Endodermal cell (in vitro differentiated cells): Measurements from ENCODE around the gene CXorf49. TPM values are rescaled to one million over a fixed set of nuclear protein-coding genes. Genes with fewer than 3 reads are reported as not detected.
"Not testable (repeated sequence)": the region's sequence is repeated elsewhere in the genome, so short reads cannot be mapped to it uniquely, and the experiment has no call there.

Experiments used
- DNase-seq: peaks from one replicate; pipeline ENCODE4 v3.0.0-alpha.2; 2017
- H3K27ac ChIP-seq: 2 replicates; pipeline ENCODE4 v1.5.1; 2013; ENCODE audit warnings: mild to moderate bottlenecking, low read depth, low read length, moderate library complexity
- H3K27me3 ChIP-seq: 2 replicates; pipeline ENCODE4 v1.6.1; 2013; ENCODE audit warnings: mild to moderate bottlenecking, low read length, moderate library complexity; ENCODE audit not compliant: insufficient read depth, control insufficient read depth, poor library complexity, severe bottlenecking
- H3K36me3 ChIP-seq: 2 replicates; pipeline ENCODE4 v1.7.0; 2013; ENCODE audit warnings: mild to moderate bottlenecking, low read length, moderate library complexity; ENCODE audit not compliant: control insufficient read depth, insufficient read depth
- H3K4me1 ChIP-seq: one replicate; pipeline ENCODE4 v1.7.0; 2013; ENCODE audit warnings: low read length; ENCODE audit not compliant: control insufficient read depth, insufficient read depth
- H3K4me3 ChIP-seq: 2 replicates; pipeline ENCODE4 v1.5.1; 2013; ENCODE audit warnings: mild to moderate bottlenecking, low read length, moderate library complexity
- H3K9ac ChIP-seq: 2 replicates; pipeline ENCODE4 v1.6.1; 2013; ENCODE audit warnings: mild to moderate bottlenecking, low read length, moderate library complexity; ENCODE audit not compliant: poor library complexity, severe bottlenecking; ENCODE audit errors: extremely low read depth
- H3K9me3 ChIP-seq: 2 replicates; pipeline ENCODE4 v1.6.1; 2013; ENCODE audit warnings: mild to moderate bottlenecking, low read length, moderate library complexity; ENCODE audit not compliant: control insufficient read depth
- H3K27ac Mint-ChIP-seq: 2 replicates; pipeline ENCODE4 v1.8.0; 2020; ENCODE audit warnings: mixed read lengths
- H3K27me3 Mint-ChIP-seq: 2 replicates; pipeline ENCODE4 v1.8.0; 2021; ENCODE audit warnings: mild to moderate bottlenecking, mixed read lengths; ENCODE audit not compliant: insufficient read depth
- H3K36me3 Mint-ChIP-seq: 2 replicates; pipeline ENCODE4 v1.8.0; 2020; ENCODE audit warnings: low read depth, mixed read lengths
- H3K4me1 Mint-ChIP-seq: 2 replicates; pipeline ENCODE4 v1.8.0; 2020; ENCODE audit warnings: mixed read lengths
- H3K4me3 Mint-ChIP-seq: 2 replicates; pipeline ENCODE4 v1.8.0; 2020; ENCODE audit warnings: mild to moderate bottlenecking, moderate library complexity, mixed read lengths
- H3K9me3 Mint-ChIP-seq: 2 replicates; pipeline ENCODE4 v1.8.0; 2020; ENCODE audit warnings: mild to moderate bottlenecking, mixed read lengths
- CTCF ChIP-seq: fragments of 200-600 bp; sonication (generic); conservative IDR thresholded peaks from 2 replicates; pipeline ENCODE4 v1.5.0; 2021; ENCODE audit warnings: antibody characterized with exemption, mild to moderate bottlenecking
- whole genome bisulfite sequencing, 2 experiments: methylation state at CpG; one replicate each; pipeline versions ENCODE4 v1.1.5 to v1.1.7; 2013; ENCODE audit warnings: missing lambda C conversion rate in 2 of 2, mixed read lengths in 1 of 2; ENCODE audit not compliant: insufficient coverage in 1 of 2, insufficient read length in 1 of 2; 5-methylcytosine and 5-hydroxymethylcytosine counted together
- total RNA-seq, 2 donors: library from RNA; stranded (reverse); fragmentation: NEBNext Ultra II Directional in 1 of 2; extraction: Animal tissue kit (Norgen Biotek cat#: 25700) in 1 of 2; gene quantifications; 2 replicates in 1 of 2; 3 replicates in 1 of 2; pipeline ENCODE4 v1.2.1, GENCODE V29; 2021

The CXorf49 gene
- total RNA-seq, 2 donors from 2014 or later: not detected

DNA sequence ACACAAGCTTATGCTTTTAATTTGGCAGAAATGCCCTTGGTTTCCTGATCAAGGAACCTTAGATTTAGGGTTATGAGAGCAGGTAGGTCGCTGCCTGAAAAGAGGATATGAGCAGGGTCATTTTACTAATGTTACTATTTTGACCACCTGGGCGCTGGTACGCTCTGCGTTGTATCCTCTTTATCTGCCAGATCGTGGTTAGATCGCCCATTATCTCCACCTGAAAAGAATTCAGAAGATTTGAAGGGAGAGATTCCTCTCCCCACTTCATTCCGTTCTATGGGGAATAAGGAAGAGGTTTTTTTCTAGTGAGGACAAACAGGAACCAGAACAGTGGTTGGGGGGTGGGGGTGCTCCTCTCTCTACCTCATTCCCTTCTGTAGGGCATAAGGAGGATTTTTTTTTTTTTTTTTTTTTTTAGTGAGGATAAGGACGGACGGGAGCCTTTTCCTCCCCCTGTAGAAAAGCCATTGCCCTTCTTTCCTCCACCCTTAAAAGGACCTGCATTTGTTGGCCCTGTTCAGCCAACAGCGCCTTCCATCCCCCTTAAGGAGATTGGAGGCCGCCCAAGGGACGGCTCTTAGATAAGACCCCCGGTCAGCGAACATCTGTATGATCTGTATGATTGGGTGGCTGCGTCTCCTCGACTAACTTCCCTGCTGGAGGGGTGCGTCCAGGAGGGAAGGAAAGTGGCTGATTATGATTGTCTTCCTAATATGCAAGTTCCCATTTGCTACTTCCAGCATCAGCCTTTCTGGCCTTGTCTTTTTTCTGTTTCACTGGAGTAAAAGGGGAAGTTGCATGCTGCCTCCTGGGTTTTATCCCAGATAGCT lies 20.4 kb downstream of the CXorf49 start:
- not testable (repeated sequence) for H3K4me1 Mint-ChIP-seq, H3K27me3 Mint-ChIP-seq, H3K4me3 Mint-ChIP-seq, H3K27ac Mint-ChIP-seq, H3K27me3 ChIP-seq, H3K27ac ChIP-seq, H3K36me3 ChIP-seq, H3K9ac ChIP-seq, H3K4me1 ChIP-seq, H3K4me3 ChIP-seq, H3K9me3 Mint-ChIP-seq, H3K9me3 ChIP-seq, H3K36me3 Mint-ChIP-seq, DNase-seq
- no CpG with 5 or more reads among the region's 17 CpGs for WGBS, 2 experiments

DNA sequence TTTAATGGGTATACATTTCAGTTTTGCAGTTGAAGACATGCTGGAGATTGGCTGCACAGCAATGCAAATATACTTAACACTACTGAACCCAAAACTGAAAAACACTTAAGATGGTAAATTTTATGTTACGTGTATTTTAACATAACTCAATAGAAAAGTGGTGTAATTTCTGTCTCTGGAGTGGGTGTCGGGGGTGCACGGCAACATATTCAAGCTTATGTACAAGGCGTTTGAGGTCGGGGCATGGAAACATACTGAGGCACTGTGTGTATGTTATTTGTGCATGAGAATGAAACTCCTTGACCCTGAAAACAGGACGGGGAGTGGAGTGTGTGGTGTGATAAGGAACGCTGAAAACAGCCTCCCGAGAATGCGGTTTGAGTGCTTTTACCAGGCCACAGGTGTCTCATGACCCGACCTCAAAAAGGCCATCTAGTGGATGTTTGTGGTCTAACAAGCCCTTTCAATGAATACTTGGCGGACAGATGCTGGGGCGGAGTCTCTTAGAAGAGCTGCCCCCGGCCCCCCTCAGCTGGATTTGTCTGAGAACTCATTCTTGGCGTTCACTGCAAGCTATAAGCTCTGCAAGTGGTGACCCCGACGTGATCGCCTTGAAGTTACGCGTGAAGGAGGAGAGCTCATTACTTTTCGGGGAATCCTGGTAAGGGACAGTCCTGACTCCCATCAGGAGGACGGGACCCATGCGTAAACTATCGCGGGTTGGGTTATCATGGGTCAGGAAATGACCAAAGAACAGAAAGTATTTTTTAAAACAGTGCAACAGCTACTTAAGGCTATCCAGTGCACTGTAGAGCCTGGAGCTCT lies 21.2 kb downstream of the CXorf49 start:
- H3K27me3 Mint-ChIP-seq, H3K9me3 ChIP-seq, H3K27me3 ChIP-seq, H3K9me3 Mint-ChIP-seq, H3K4me1 Mint-ChIP-seq, H3K4me3 Mint-ChIP-seq, DNase-seq, H3K4me3 ChIP-seq, H3K27ac Mint-ChIP-seq, H3K36me3 Mint-ChIP-seq, H3K9ac ChIP-seq, H3K36me3 ChIP-seq, H3K4me1 ChIP-seq, H3K27ac ChIP-seq: not testable (repeated sequence)
- WGBS, 2 experiments: no CpG with 5 or more reads among the region's 24 CpGs

GRCh38 chrX:71679575-71680207 lies 38.4 kb downstream of the CXorf49 start:
- no peaks in the 10 kb centered on the region for H3K4me1 ChIP-seq
- 75 to 93% methylated on average over 1 to 4 of the region's 4 CpGs for WGBS, 2 experiments
- TF ChIP-seq CTCF: no peak
- no peak overlapping the region for H3K9ac ChIP-seq
- Mint-ChIP-seq H3K27me3 (no peaks in the 10 kb centered on the region), H3K27ac (no peak overlapping the region), H3K4me1 (no peaks in the 10 kb centered on the region), H3K9me3 (peaks cover 50% of the 10 kb centered on the region), H3K36me3 (no peaks in the 10 kb centered on the region), H3K4me3 (no peak overlapping the region)
- no peaks in the 10 kb centered on the region for H3K9me3 ChIP-seq
- H3K4me3 ChIP-seq: no peak overlapping the region
- H3K27me3 ChIP-seq: no peaks in the 10 kb centered on the region
- no peak for DNase-seq
- no peaks in the 10 kb centered on the region for H3K36me3 ChIP-seq
- H3K27ac ChIP-seq: no peak overlapping the region

DNA sequence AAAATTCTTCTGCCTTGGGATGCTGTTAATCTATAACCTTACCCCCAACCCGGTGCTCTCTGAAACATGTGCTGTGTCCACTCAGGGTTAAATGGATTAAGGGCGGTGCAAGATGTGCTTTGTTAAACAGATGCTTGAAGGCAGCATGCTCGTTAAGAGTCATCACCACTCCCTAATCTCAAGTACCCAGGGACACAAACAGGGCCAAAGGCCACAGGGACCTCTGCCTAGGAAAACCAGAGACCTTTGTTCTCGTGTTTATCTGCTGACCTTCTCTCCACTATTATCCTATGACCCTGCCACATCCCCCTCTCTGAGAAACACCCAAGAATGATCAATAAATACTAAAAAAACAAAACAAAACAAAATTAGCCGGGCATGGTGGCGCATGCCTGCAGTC lies 40.9 kb downstream of the CXorf49 start:
- H3K4me3 ChIP-seq, H3K9me3 ChIP-seq, H3K9ac ChIP-seq, H3K36me3 Mint-ChIP-seq, H3K27me3 Mint-ChIP-seq, H3K27me3 ChIP-seq, H3K27ac ChIP-seq, H3K4me1 Mint-ChIP-seq, DNase-seq, H3K4me3 Mint-ChIP-seq, H3K36me3 ChIP-seq, H3K4me1 ChIP-seq, H3K27ac Mint-ChIP-seq: not testable (repeated sequence)
- 100% methylated on average over 2 of the region's 6 CpGs; no CpG with 5 or more reads in 1 of the 2 experiments for WGBS, 2 experiments
- H3K9me3 Mint-ChIP-seq: peaks cover 68% of the 10 kb centered on the region

GRCh38 chrX:71676068-71676795 lies 41.9 kb downstream of the CXorf49 start:
- not testable (repeated sequence) for H3K9ac ChIP-seq, H3K36me3 Mint-ChIP-seq, H3K9me3 ChIP-seq, DNase-seq, H3K4me3 Mint-ChIP-seq, H3K4me1 Mint-ChIP-seq, H3K4me1 ChIP-seq, H3K27me3 Mint-ChIP-seq, H3K27ac ChIP-seq, H3K36me3 ChIP-seq, H3K27me3 ChIP-seq, H3K27ac Mint-ChIP-seq, H3K4me3 ChIP-seq
- 88 to 100% methylated on average over 3 to 38 of the region's 43 CpGs for WGBS, 2 experiments
- peaks cover 77% of the 10 kb centered on the region for H3K9me3 Mint-ChIP-seq
